HUES48 (cell line): Measurements from ENCODE around the gene APBB2.

Experiments used
- H3K27ac ChIP-seq: one replicate; pipeline ENCODE4 v1.7.0; 2013; ENCODE audit warnings: low read depth, low read length, inconsistent platforms
- H3K27me3 ChIP-seq: 2 replicates; pipeline ENCODE4 v1.6.1; 2013; ENCODE audit warnings: mild to moderate bottlenecking, low read length; ENCODE audit not compliant: control insufficient read depth, insufficient read depth
- H3K36me3 ChIP-seq: 2 replicates; pipeline ENCODE4 v1.6.1; 2013; ENCODE audit warnings: low read length; ENCODE audit not compliant: control insufficient read depth, insufficient read depth
- H3K4me1 ChIP-seq: 2 replicates; pipeline ENCODE4 v1.6.1; 2013; ENCODE audit warnings: mild to moderate bottlenecking, low read length; ENCODE audit not compliant: control insufficient read depth, insufficient read depth
- H3K4me3 ChIP-seq: 2 replicates; pipeline ENCODE4 v1.5.1; 2013; ENCODE audit warnings: mild to moderate bottlenecking, low read depth, low read length
- H3K9ac ChIP-seq: 2 replicates; pipeline ENCODE4 v1.6.1; 2013; ENCODE audit warnings: mild to moderate bottlenecking, low read depth, low read length, moderate library complexity
- H3K9me3 ChIP-seq: 2 replicates; pipeline ENCODE4 v1.6.1; 2013; ENCODE audit warnings: low read length; ENCODE audit not compliant: control insufficient read depth, insufficient read depth

APBB2 gene

GRCh38 chr4:40874331-40874730 lies 340.0 kb downstream of the APBB2 start:
- Histone ChIP-seq H3K4me3 (no peak overlapping the region), H3K27me3 (no peaks in the 10 kb centered on the region), H3K4me1 (no peaks in the 10 kb centered on the region), H3K27ac (no peak overlapping the region), H3K9ac (no peak overlapping the region), H3K36me3 (no peaks in the 10 kb centered on the region), H3K9me3 (no peaks in the 10 kb centered on the region)

DNA sequence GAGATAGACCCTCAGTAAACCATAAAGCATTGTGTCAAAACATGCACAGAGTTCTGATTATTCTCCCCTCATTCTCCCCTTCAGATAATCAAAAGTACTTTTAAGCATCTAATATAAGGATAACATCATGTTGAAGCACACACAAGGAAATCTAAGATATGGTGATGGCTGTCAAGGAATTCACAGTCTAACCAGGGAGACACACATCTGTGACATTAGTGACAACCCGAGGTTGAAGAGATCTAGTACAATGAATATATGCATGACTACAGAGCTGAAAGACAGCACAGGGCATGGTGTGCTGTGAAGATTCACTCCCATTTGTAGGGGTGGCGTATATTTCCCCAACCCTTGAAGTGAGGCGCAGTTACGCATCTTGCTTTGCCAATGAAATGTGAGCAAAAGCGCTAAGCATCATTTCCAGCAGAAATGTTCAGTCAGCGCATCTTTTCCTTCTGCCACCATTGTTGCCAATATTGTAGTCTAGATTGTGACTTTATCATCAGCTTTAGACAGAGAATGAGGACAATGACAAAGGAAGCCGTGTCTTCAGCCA lies 342.6 kb downstream of the APBB2 start:
- Histone ChIP-seq H3K36me3 (no peaks in the 10 kb centered on the region), H3K9me3 (no peaks in the 10 kb centered on the region), H3K27ac (no peak overlapping the region), H3K4me1 (no peaks in the 10 kb centered on the region), H3K4me3 (no peak overlapping the region), H3K27me3 (no peaks in the 10 kb centered on the region), H3K9ac (no peak overlapping the region)

- no peaks in the 10 kb centered on the region for H3K36me3 ChIP-seq
- no peaks in the 10 kb centered on the region for H3K27me3 ChIP-seq
- H3K9ac ChIP-seq: no peak overlapping the region
- H3K4me1 ChIP-seq: no peaks in the 10 kb centered on the region
- H3K27ac ChIP-seq: no peak overlapping the region
- H3K9me3 ChIP-seq: no peaks in the 10 kb centered on the region
- H3K4me3 ChIP-seq: no peak overlapping the region
Measured at GRCh38 chr4:40870150-40870549, 344.2 kb downstream of the APBB2 start.

DNA sequence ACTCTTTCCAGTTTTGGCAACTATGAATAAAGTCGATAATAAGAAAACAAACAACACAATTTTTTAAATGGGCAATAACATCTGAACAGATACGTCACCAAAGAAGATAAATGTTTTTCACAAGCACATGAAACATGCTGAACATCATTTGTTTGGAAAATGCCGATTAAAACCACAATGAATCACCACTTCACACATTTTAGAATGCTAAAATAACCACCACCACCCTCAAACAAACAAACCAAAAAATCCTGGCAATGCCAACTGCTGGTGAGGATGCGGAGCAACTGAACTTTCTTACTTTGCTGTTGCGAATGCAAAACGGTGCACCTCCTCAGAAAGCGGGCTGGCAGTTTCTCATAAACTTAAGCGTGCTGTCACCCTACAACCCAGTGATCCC lies 348.6 kb downstream of the APBB2 start:
- H3K9me3 ChIP-seq: no peaks in the 10 kb centered on the region
- no peak overlapping the region for H3K27ac ChIP-seq

DNA sequence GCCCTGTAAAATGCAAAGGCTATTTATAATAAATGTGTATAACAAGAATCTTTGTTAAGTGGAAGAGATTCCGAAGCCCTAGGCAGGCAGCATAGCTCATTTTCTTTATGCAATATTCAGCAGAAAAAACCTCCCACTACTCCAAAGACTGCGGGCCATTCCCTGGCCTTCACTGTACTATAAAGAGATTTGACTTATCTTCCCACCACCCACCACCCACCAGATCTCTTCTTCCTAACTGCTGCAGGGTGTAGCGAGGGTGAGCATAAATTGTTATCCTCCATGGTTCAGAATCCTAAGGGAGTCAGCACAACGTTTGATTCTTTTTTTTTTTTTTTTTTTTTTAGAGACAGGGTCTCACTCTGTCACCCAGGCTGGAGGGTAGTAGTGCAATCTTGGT lies 349.8 kb downstream of the APBB2 start:
- H3K27ac ChIP-seq: no peak overlapping the region
- H3K36me3 ChIP-seq: no peaks in the 10 kb centered on the region
- no peaks in the 10 kb centered on the region for H3K4me1 ChIP-seq
- no peaks in the 10 kb centered on the region for H3K27me3 ChIP-seq
- no peak overlapping the region for H3K4me3 ChIP-seq
- no peak overlapping the region for H3K9ac ChIP-seq
- H3K9me3 ChIP-seq: no peaks in the 10 kb centered on the region

More for the DNA sequence above, 348.6 kb downstream of the APBB2 start:
- Histone ChIP-seq H3K36me3 (no peaks in the 10 kb centered on the region), H3K9ac (no peak overlapping the region), H3K27me3 (no peaks in the 10 kb centered on the region), H3K4me3 (no peak overlapping the region), H3K4me1 (no peaks in the 10 kb centered on the region)

DNA sequence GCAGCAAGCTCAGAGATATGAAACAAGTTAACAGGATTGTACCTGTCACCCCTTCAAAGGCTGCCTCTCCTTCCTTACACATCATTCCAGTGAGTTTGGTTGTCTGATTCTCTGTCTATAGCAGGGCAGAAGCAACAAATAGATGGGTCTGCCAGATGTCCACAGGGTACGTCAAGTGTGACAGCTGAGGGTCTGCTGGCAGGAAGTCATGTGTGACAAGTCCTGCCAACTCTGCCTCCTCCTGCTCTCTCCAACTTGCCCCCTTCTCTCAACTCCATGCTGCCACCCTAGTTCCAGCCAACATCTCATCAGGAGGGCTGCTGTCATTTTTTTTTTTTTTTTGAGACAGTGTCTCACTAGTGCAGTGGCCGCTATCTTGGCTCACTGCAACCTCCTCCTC lies 355.4 kb downstream of the APBB2 start:
- H3K9me3 ChIP-seq: no peaks in the 10 kb centered on the region
- H3K9ac ChIP-seq: no peak overlapping the region
- peaks cover 10% of the 10 kb centered on the region for H3K4me1 ChIP-seq
- H3K27me3 ChIP-seq: no peaks in the 10 kb centered on the region
- H3K36me3 ChIP-seq: peaks cover 9% of the 10 kb centered on the region; the same call in 1 of the 2 replicates
- H3K27ac ChIP-seq: no peak overlapping the region
- H3K4me3 ChIP-seq: no peak overlapping the region

- Histone ChIP-seq H3K4me1 (peaks cover 10% of the 10 kb centered on the region), H3K27me3 (no peaks in the 10 kb centered on the region), H3K9ac (no peak overlapping the region), H3K36me3 (peaks cover 17% of the 10 kb centered on the region; the same call in 1 of the 2 replicates), H3K9me3 (no peaks in the 10 kb centered on the region), H3K27ac (no peak overlapping the region), H3K4me3 (no peak overlapping the region)
Measured at GRCh38 chr4:40857956-40858355, 356.4 kb downstream of the APBB2 start.

DNA sequence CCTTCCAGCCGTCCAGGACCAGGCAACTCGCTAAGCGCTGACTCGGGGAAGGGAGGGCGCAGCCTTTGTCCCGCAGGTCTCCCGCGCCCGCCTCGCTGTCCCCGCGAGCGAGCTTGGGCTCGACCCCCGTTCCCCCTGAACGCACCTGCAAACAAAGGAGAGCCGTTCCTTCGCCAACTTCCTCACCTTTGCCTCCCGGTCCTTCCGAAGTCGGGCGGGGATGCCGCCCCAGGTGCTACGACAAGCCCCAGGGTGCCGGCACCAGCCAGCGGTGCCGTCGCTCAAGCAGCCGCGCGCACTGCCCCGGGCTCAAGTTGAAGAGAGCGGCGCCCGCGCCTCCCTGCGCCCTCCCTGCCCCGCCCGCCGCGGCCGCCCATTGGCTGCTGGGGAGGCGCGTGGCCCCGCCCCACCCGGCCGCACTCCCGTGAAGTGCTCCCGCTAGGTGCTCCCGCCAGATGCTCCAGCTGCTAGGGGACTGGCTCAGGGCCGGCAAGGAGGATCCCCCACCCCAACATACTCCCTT lies 357.4 kb downstream of the APBB2 start:
- Histone ChIP-seq H3K27me3 (no peaks in the 10 kb centered on the region), H3K4me1 (peaks cover 10% of the 10 kb centered on the region), H3K36me3 (peaks cover 19% of the 10 kb centered on the region; the same call in 1 of the 2 replicates), H3K4me3 (peak overlapping the region; percentile 95), H3K9ac (peak overlapping the region; percentile 95), H3K27ac (peak overlapping the region; percentile 72), H3K9me3 (no peaks in the 10 kb centered on the region)

- peak overlapping the region; percentile 95 for H3K4me3 ChIP-seq
Measured at GRCh38 chr4:40856277-40856839, 358.0 kb downstream of the APBB2 start.

DNA sequence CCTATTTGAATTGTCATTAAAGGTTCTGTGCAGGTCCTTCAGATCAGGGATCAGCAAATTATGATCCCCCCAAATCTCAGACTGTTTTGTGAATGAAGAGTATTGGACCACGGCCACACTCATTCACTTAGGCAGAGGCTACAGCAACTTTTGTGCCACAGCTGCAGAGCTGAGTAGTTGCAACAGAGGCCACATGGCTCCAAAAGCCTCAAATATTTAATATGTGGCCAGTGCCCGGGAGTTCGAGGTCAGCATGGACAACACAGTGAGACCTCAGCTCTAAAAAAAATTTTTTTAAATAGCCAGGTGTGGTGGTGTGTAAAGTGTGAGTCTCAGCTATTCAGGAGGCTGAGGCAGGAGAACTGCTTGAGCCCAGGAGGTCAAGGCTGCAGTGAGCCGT lies 363.8 kb downstream of the APBB2 start:
- no peak overlapping the region for H3K9ac ChIP-seq
- H3K4me1 ChIP-seq: peaks cover 26% of the 10 kb centered on the region
- no peaks in the 10 kb centered on the region for H3K9me3 ChIP-seq
- H3K27ac ChIP-seq: no peak overlapping the region
- H3K36me3 ChIP-seq: peaks cover 19% of the 10 kb centered on the region; the same call in 1 of the 2 replicates
- no peaks in the 10 kb centered on the region for H3K27me3 ChIP-seq
- H3K4me3 ChIP-seq: no peak overlapping the region

More at GRCh38 chr4:40856277-40856839, 358.0 kb downstream of the APBB2 start:
- H3K4me1 ChIP-seq: peaks cover 10% of the 10 kb centered on the region
- no peaks in the 10 kb centered on the region for H3K9me3 ChIP-seq
- peak overlapping the region; percentile 95 for H3K9ac ChIP-seq
- H3K27ac ChIP-seq: peak overlapping the region; percentile 72
- no peaks in the 10 kb centered on the region for H3K27me3 ChIP-seq
- peaks cover 19% of the 10 kb centered on the region; the same call in 1 of the 2 replicates for H3K36me3 ChIP-seq

- Histone ChIP-seq H3K4me3 (no peak overlapping the region), H3K27me3 (no peaks in the 10 kb centered on the region), H3K36me3 (peaks cover 10% of the 10 kb centered on the region), H3K9me3 (no peaks in the 10 kb centered on the region), H3K27ac (peak overlapping the region; percentile 2), H3K4me1 (peaks cover 26% of the 10 kb centered on the region), H3K9ac (no peak overlapping the region)
Measured at GRCh38 chr4:40848940-40849339, 365.4 kb downstream of the APBB2 start.
